Adipocyte (in vitro differentiated cells): Measurements from ENCODE around the gene PEAK1.

Experiments
- DNase-seq: peaks from one replicate; pipeline ENCODE4 v3.0.0-alpha.2; 2015; ENCODE audit warnings: low read depth
- H3K27me3 ChIP-seq: replicated peaks from 2 replicates; pipeline ENCODE4 v1.7.0; 2013; ENCODE audit warnings: mild to moderate bottlenecking, low read length, moderate library complexity; ENCODE audit not compliant: control insufficient read depth, insufficient read depth
- H3K36me3 ChIP-seq: 2 replicates; pipeline ENCODE4 v1.7.0; 2013; ENCODE audit warnings: low read length, mild to moderate bottlenecking, moderate library complexity; ENCODE audit not compliant: control insufficient read depth, insufficient read depth, severe bottlenecking
- H3K4me1 ChIP-seq: 2 replicates; pipeline ENCODE4 v1.7.0; 2013; ENCODE audit warnings: mild to moderate bottlenecking, low read length, moderate library complexity; ENCODE audit not compliant: control insufficient read depth, insufficient read depth
- H3K4me3 ChIP-seq: 2 replicates; pipeline ENCODE4 v1.7.0; 2013; ENCODE audit warnings: mild to moderate bottlenecking, low read length, moderate library complexity
- H3K9ac ChIP-seq: 2 replicates; pipeline ENCODE4 v1.7.0; 2013; ENCODE audit warnings: mild to moderate bottlenecking, low read length, moderate library complexity
- H3K9me3 ChIP-seq: 2 replicates; pipeline ENCODE4 v1.7.0; 2013; ENCODE audit warnings: mild to moderate bottlenecking, low read length, moderate library complexity; ENCODE audit not compliant: control insufficient read depth

PEAK1 gene

DNA sequence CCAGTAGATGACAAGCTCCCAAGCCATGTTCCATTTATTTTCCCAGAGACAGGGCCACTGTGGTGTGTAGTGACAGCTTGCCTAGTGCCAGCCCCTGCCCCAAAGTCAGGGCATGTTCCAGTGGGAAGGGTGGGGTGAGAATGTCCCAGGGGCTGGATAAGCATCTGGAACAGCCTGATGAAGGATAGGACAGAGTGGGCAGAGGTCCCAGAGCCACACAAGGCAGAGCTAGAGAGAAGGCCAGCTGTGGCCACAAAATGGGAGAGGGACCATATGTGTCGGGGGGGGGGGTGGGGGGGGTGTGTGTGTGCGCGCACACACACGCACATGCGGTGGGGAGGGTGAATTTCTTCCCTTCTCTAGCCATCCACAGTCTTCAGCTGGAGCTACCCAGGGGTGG, 322.0 kb downstream of the PEAK1 start:
- H3K27me3 ChIP-seq = no peaks in the 10 kb centered on the region
- H3K9ac ChIP-seq = no peak overlapping the region
- peaks cover 8% of the 10 kb centered on the region for H3K4me1 ChIP-seq
- no peak overlapping the region for H3K4me3 ChIP-seq
- no peaks in the 10 kb centered on the region for H3K9me3 ChIP-seq
- no peak for DNase-seq
- H3K36me3 ChIP-seq = no peaks in the 10 kb centered on the region

DNA sequence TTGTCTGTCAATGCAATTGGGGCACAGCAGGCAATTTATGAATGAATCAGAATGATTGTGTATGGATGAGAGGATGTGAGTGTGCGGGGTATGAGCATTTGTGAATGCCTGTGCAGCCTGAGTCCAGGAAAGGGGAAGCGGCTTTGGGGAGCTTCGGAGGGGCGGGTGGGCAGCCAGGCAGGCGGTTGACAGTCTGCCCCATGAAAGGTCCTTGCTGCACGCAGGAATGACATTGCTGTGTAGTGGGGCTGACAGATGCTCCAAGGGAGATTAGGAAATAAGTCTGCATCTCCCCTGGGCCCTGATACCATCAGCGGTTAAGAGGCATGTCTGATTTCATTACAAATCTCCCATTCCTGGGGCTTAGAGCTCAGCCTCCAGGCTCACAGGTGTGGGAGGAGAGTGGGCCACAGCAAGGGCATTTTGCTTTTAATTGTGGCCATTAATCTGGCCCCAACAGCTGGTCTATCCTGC, 322.6 kb downstream of the PEAK1 start:
- no peaks in the 10 kb centered on the region for H3K9me3 ChIP-seq
- H3K27me3 ChIP-seq = no peaks in the 10 kb centered on the region
- DNase-seq = peak; percentile 52
- H3K4me1 ChIP-seq = peaks cover 8% of the 10 kb centered on the region
- H3K36me3 ChIP-seq = no peaks in the 10 kb centered on the region
- no peak overlapping the region for H3K4me3 ChIP-seq
- no peak overlapping the region for H3K9ac ChIP-seq

- no peak overlapping the region for H3K4me3 ChIP-seq
- H3K27me3 ChIP-seq = no peaks in the 10 kb centered on the region
- no peak for DNase-seq
These were observed 323.4 kb downstream of the PEAK1 start for GRCh38 chr15:77096541-77096940.

DNA sequence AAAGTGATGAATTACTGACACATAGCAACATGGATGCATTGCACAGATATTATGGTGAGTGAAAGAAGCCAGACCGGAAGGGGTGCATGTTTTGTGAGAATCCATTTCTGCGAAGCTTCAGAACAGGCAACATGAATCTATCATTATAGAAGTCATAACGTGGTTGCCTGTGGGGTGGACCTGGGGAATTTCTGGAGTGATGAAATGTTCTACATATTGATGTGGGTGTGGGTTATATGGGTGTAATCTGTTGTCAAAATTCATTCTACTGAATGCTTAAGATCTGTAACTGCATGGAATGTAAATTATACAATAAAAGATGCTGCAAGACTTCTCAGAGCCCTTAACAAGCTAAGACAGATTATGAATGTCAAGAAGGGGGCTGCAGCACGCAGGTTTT, 323.8 kb downstream of the PEAK1 start:
- DNase-seq = peak; percentile 81
- Histone ChIP-seq H3K4me3 (no peak overlapping the region), H3K9ac (no peak overlapping the region), H3K9me3 (no peaks in the 10 kb centered on the region), H3K27me3 (no peaks in the 10 kb centered on the region), H3K4me1 (peaks cover 8% of the 10 kb centered on the region), H3K36me3 (no peaks in the 10 kb centered on the region)

More at GRCh38 chr15:77096541-77096940, 323.4 kb downstream of the PEAK1 start:
- no peaks in the 10 kb centered on the region for H3K36me3 ChIP-seq
- no peaks in the 10 kb centered on the region for H3K9me3 ChIP-seq
- peaks cover 8% of the 10 kb centered on the region for H3K4me1 ChIP-seq
- no peak overlapping the region for H3K9ac ChIP-seq

GRCh38 chr15:77094397-77095030, 325.4 kb downstream of the PEAK1 start:
- Histone ChIP-seq H3K36me3 (no peaks in the 10 kb centered on the region), H3K9me3 (no peaks in the 10 kb centered on the region), H3K4me3 (no peak overlapping the region), H3K4me1 (peaks cover 8% of the 10 kb centered on the region), H3K27me3 (no peaks in the 10 kb centered on the region), H3K9ac (no peak overlapping the region)
- no peak for DNase-seq

GRCh38 chr15:77093436-77093835, 326.5 kb downstream of the PEAK1 start:
- Histone ChIP-seq H3K4me1 (peaks cover 8% of the 10 kb centered on the region), H3K9me3 (no peaks in the 10 kb centered on the region), H3K36me3 (no peaks in the 10 kb centered on the region), H3K27me3 (no peaks in the 10 kb centered on the region), H3K9ac (no peak overlapping the region), H3K4me3 (no peak overlapping the region)
- DNase-seq = no peak

- no peaks in the 10 kb centered on the region for H3K36me3 ChIP-seq
- peaks cover 6% of the 10 kb centered on the region for H3K4me1 ChIP-seq
- H3K9ac ChIP-seq = no peak overlapping the region
- no peak for DNase-seq
- no peaks in the 10 kb centered on the region for H3K27me3 ChIP-seq
- no peaks in the 10 kb centered on the region for H3K9me3 ChIP-seq
- no peak overlapping the region for H3K4me3 ChIP-seq
These were observed 328.8 kb downstream of the PEAK1 start for GRCh38 chr15:77091097-77091496.

DNA sequence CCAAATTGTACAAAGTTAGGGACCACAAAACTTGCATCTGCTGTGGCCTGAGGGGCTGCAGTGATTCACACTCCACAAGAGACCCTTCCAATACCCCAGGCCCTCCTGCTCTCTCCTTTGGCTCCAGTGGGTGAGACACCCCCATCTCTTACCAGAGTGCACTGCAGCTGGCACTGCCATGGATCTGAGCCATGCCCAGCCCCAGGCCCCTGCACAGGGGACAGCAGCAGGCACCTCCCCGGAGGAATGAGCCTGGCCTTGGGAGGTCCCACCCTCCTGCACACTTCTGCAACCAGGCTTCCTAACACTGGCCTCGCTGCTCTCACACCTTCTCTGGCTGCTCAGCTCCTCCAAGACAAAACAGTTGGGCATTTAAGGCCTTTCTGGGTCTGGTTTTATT, 332.7 kb downstream of the PEAK1 start:
- no peaks in the 10 kb centered on the region for H3K9me3 ChIP-seq

DNA sequence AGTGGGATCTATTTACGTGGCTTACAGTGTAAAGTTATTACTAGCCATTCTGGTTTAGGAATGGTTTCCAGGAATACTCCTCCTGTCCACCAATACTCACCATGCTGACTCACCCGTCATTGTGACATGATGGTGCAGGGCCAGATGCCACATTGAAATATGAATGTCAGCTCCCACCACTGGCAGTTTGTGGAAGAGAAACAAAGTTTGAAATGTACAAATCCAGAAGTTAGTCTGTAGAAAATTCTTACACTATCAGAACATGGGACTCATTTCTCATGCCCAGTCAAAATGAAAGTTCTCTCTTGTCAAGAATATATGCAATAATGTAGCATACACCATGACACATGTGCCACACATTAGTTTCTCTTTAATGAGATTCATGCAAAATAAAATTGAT, 334.6 kb downstream of the PEAK1 start:
- Histone ChIP-seq H3K4me1 (peaks cover 29% of the 10 kb centered on the region), H3K36me3 (no peaks in the 10 kb centered on the region), H3K4me3 (no peak overlapping the region), H3K27me3 (no peaks in the 10 kb centered on the region), H3K9ac (peak overlapping the region; percentile 33), H3K9me3 (no peaks in the 10 kb centered on the region)
- DNase-seq = no peak

More for the DNA sequence above, 332.7 kb downstream of the PEAK1 start:
- H3K36me3 ChIP-seq = no peaks in the 10 kb centered on the region
- no peak overlapping the region for H3K9ac ChIP-seq
- no peak overlapping the region for H3K4me3 ChIP-seq
- DNase-seq = no peak
- H3K4me1 ChIP-seq = peaks cover 23% of the 10 kb centered on the region
- H3K27me3 ChIP-seq = no peaks in the 10 kb centered on the region

DNA sequence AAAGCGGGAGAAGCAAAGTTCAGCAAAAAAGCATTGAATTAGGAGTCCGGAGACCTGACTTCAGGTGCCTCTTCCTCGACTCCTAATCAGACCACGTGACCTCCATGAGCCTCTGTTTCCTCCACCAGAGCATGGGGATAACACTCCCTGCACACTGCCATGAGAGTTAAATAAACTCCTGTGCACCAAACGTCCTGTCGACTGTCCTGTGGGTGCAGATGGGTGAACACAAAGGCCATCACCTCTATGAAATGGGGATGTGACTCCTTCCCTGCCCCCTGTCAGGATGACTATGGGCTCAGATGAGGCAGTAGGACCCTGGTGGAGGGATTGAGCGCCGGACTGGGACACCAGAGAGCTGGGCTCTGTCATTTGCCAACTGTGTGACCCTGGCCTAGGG, 335.5 kb downstream of the PEAK1 start:
- Histone ChIP-seq H3K4me1 (peaks cover 29% of the 10 kb centered on the region), H3K36me3 (no peaks in the 10 kb centered on the region), H3K9ac (no peak overlapping the region), H3K4me3 (peak overlapping the region; percentile 6), H3K27me3 (no peaks in the 10 kb centered on the region), H3K9me3 (no peaks in the 10 kb centered on the region)
- DNase-seq = no peak

DNA sequence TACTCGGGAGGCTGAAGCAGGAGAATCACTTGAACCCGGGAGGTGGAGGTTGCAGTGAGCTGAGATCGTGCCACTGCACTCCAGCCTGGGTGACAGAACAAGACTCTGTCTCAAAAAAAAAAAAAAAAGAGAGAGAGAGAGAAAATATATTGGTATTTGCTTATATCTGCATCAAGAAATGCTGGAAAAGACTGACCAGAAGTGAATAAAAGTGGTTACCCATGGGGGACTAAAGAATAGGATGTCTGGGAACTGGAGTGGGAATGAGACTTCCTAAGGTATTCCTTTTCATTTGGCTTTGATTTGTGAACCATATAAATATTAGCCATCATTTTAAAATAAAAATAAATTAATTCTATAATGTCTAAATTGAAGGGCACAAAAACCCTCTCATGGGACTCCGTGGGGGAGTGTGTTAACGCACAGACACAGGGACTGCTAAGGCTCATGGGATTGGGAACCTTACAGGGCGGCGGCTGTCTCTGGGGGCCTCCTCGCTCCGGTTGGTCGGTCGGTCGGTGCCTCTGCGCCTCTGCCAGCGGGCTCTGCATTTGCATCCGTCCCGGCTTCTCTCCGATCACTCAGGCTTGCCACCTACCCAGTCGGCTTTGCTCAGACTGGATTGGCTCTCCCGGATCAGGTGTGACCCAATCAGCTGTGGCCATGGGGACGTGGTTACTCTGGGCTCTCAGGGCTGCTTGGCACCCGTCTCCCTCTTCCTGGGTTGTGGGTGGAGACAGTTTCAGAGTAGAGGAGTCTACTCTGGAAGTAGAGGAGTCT, 336.3 kb downstream of the PEAK1 start:
- Histone ChIP-seq H3K4me1 (peaks cover 29% of the 10 kb centered on the region), H3K36me3 (no peaks in the 10 kb centered on the region), H3K4me3 (peak overlapping the region; percentile 60), H3K27me3 (no peaks in the 10 kb centered on the region), H3K9me3 (no peaks in the 10 kb centered on the region), H3K9ac (peak overlapping the region; percentile 35)
- DNase-seq = no peak
